WTC11 (cell line): ENCODE measurements around the gene SH3TC1.

Source experiments
- ATF3 ChIP-seq: sonication (generic); formaldehyde crosslinking; conservative IDR thresholded peaks from 2 replicates; pipeline ENCODE4 v1.8.1; 2022; ENCODE audit warnings: mild to moderate bottlenecking, missing genetic modification reagents
- ELF4 ChIP-seq: sonication (generic); formaldehyde crosslinking; IDR thresholded peaks from 2 replicates; pipeline ENCODE4 v1.8.1; 2022; ENCODE audit warnings: low read depth, mild to moderate bottlenecking, moderate library complexity, missing genetic modification reagents
- ETV6 ChIP-seq: sonication (generic); formaldehyde crosslinking; IDR thresholded peaks from 2 replicates; pipeline ENCODE4 v1.8.1; 2022; ENCODE audit warnings: mild to moderate bottlenecking, missing genetic modification reagents
- NFYB ChIP-seq: sonication (generic); formaldehyde crosslinking; conservative IDR thresholded peaks from 2 replicates; pipeline ENCODE4 v1.8.0; 2022; ENCODE audit warnings: low read depth, missing genetic modification reagents
- SP1 ChIP-seq: sonication (generic); formaldehyde crosslinking; conservative IDR thresholded peaks from 2 replicates; pipeline ENCODE4 v1.8.1; 2022; ENCODE audit warnings: missing genetic modification reagents
- TEAD1 ChIP-seq: sonication (generic); formaldehyde crosslinking; IDR thresholded peaks from 2 replicates; pipeline ENCODE4 v1.8.0; 2022; ENCODE audit warnings: mild to moderate bottlenecking, missing genetic modification reagents
- ZBTB21 ChIP-seq: sonication (generic); formaldehyde crosslinking; IDR thresholded peaks from 2 replicates; pipeline ENCODE4 v1.8.1; 2023; ENCODE audit warnings: mild to moderate bottlenecking, missing genetic modification reagents, borderline replicate concordance
- ZNF121 ChIP-seq: sonication (generic); formaldehyde crosslinking; IDR thresholded peaks from 2 replicates; pipeline ENCODE4 v1.8.0; 2023; ENCODE audit warnings: missing genetic modification reagents
- TF ChIP-seq, protein P1 (sequence below): fragments of 200-600 bp; IDR thresholded peaks from 2 replicates; pipeline ENCODE4 v1.8.0; 2022; ENCODE audit warnings: antibody characterized with exemption
- TF ChIP-seq, protein P2 (sequence below): sonication (generic); formaldehyde crosslinking; IDR thresholded peaks from 2 replicates; pipeline ENCODE4 v1.8.0; 2022; ENCODE audit warnings: mild to moderate bottlenecking, missing genetic modification reagents

DNA sequence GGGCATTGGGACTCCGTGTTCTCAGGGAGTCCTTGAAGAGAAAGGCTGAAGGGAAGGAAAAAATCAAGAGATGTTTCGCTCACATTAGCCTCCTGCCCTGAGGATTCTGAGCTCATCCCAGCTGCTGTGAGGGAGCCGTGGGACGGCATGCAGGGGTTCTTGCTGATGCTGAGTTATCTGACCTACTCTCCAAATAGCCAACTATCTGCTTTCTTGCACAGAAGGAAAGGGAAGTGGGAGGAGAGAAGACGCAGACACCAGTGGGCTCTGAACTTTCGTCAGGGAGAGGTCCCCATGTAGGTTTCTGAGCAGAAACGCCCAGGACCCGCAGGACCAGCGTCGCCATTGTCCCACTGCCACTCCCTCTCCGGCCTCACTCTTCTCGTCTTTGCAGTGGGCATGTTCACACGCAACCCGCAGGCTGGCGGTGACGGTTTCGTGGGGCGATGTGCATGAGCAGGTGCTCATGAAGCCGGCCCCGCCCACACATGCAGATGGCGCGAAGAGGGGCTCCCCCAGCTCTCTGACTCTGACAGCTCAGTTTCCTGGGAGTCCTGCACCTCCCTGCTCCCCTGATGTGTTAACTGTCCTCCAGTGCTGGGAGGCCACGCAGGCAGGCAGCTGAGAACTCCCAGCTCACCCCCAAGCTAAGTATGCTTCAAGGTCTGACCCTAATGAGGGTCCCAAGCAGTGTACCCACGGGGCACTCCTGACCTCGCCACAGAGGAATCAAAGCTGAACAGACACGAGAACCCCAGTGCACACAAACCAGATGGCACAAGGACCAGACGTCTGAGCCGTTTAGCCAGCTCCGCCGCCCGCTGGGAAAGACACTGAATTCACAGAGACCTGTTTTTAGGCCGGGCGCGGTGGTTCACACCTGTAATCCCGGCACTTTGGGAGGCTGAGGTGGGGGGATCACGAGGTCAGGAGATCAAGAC lies 26.8 kb upstream of the SH3TC1 start:
- TF ChIP-seq, protein P1, sequence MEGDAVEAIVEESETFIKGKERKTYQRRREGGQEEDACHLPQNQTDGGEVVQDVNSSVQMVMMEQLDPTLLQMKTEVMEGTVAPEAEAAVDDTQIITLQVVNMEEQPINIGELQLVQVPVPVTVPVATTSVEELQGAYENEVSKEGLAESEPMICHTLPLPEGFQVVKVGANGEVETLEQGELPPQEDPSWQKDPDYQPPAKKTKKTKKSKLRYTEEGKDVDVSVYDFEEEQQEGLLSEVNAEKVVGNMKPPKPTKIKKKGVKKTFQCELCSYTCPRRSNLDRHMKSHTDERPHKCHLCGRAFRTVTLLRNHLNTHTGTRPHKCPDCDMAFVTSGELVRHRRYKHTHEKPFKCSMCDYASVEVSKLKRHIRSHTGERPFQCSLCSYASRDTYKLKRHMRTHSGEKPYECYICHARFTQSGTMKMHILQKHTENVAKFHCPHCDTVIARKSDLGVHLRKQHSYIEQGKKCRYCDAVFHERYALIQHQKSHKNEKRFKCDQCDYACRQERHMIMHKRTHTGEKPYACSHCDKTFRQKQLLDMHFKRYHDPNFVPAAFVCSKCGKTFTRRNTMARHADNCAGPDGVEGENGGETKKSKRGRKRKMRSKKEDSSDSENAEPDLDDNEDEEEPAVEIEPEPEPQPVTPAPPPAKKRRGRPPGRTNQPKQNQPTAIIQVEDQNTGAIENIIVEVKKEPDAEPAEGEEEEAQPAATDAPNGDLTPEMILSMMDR: no peak
- TF ChIP-seq ZBTB21 (CRISPR knock-in tag) (no peak), ELF4 (CRISPR knock-in tag) (no peak), SP1 (CRISPR knock-in tag) (no peak), ETV6 (no peak), ZNF121 (no peak), TEAD1 (CRISPR knock-in tag) (no peak), NFYB (CRISPR knock-in tag) (no peak), ATF3 (CRISPR knock-in tag) (no peak)
- TF ChIP-seq, protein P2, sequence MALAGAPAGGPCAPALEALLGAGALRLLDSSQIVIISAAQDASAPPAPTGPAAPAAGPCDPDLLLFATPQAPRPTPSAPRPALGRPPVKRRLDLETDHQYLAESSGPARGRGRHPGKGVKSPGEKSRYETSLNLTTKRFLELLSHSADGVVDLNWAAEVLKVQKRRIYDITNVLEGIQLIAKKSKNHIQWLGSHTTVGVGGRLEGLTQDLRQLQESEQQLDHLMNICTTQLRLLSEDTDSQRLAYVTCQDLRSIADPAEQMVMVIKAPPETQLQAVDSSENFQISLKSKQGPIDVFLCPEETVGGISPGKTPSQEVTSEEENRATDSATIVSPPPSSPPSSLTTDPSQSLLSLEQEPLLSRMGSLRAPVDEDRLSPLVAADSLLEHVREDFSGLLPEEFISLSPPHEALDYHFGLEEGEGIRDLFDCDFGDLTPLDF (CRISPR knock-in tag): no peak
